Cardiac fibroblast (primary cell): ENCODE results near the gene COL5A3.

ENCODE experiments used
- DNase-seq, 2 donors: peaks; one replicate each; pipeline versions ENCODE4 v3.0.0 to v3.0.0-alpha.2; 2010; ENCODE audit warnings: low read depth in 2 of 2
- H3K4me3 ChIP-seq, 2 donors: replicated peaks in 1 of 2; 1 replicate in 1 of 2; 2 replicates in 1 of 2; pipeline ENCODE4 v1.5.1; 2011; ENCODE audit warnings: low read depth in 2 of 2, low read length in 2 of 2, mild to moderate bottlenecking in 2 of 2, moderate library complexity in 1 of 2
- CTCF ChIP-seq: IDR thresholded peaks from one replicate; pipeline ENCODE4 v1.5.1; 2011; ENCODE audit warnings: low read depth, mild to moderate bottlenecking, low read length, inconsistent platforms

COL5A3 gene

DNA sequence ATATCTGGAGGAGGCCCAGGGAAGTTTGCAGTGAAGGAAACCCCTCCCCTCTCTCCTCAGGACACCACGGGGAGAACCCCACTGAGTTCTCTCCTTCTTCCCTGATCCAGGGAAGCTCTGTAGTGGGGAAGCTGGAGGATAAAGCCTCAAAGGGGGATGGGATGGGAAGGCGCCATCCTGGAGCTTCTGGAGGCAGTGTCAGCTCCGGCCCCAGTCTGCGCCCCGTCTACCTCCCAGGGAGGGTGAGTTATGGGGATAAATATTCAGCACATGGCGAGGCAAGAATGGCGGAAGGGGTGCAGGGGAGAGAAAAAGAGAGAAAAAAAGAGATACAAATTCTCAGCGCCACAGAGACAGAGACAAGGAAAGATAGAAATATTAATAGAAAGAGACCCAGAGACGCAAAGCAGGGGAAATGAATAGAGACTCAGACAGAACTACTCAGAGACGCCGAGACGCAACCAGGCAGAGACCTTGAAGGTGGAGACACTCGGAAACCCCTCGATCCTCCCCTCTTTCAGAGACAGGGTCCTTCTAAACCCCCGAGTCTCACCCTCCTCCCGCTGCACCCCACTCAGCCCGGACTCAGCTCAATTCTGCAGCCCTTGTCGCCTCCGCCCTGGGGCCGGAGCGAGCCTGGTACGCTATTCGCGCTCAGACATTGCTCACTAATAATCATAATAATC, 97.6 kb downstream of the COL5A3 start:
- H3K4me3 ChIP-seq, result no peak overlapping the region
- TF ChIP-seq CTCF, result no peak
- no peak for DNase-seq

- no peak for DNase-seq
- TF ChIP-seq CTCF, result no peak
- H3K4me3 ChIP-seq, result no peak overlapping the region
Observed at GRCh38 chr19:9911524-9912185, 98.6 kb downstream of the COL5A3 start.

DNA sequence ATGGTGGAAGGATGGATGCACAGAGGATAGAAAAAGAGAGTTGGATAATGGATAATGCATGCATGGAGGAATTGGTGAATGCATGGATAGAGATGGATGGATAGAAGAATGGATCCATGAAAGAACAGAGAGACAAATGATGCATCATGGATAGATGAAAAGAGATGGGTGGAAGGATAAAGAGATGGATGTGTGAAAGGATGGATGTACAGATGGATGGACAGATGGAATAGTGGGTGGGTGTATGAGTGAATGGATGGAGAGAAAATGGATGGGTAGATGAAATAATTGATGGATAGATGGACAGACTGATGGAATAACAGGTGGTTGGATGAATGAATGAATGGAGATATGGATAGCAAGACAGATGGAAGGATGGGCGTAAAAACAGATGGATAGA, 99.7 kb downstream of the COL5A3 start:
- DNase-seq, result no peak
- H3K4me3 ChIP-seq, result no peak overlapping the region
- TF ChIP-seq CTCF, result no peak
